ENCODE results near the gene INO80C. TPM values are rescaled to one million over a fixed set of nuclear protein-coding genes. Genes with fewer than 3 reads are reported as not detected.

INO80C gene, protein sequence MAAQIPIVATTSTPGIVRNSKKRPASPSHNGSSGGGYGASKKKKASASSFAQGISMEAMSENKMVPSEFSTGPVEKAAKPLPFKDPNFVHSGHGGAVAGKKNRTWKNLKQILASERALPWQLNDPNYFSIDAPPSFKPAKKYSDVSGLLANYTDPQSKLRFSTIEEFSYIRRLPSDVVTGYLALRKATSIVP
- 32.1 TPM for polyA plus RNA-seq (2013, experiment 1 of 2)
- 32.1 TPM for polyA plus RNA-seq (2013, experiment 2 of 2)

DNA sequence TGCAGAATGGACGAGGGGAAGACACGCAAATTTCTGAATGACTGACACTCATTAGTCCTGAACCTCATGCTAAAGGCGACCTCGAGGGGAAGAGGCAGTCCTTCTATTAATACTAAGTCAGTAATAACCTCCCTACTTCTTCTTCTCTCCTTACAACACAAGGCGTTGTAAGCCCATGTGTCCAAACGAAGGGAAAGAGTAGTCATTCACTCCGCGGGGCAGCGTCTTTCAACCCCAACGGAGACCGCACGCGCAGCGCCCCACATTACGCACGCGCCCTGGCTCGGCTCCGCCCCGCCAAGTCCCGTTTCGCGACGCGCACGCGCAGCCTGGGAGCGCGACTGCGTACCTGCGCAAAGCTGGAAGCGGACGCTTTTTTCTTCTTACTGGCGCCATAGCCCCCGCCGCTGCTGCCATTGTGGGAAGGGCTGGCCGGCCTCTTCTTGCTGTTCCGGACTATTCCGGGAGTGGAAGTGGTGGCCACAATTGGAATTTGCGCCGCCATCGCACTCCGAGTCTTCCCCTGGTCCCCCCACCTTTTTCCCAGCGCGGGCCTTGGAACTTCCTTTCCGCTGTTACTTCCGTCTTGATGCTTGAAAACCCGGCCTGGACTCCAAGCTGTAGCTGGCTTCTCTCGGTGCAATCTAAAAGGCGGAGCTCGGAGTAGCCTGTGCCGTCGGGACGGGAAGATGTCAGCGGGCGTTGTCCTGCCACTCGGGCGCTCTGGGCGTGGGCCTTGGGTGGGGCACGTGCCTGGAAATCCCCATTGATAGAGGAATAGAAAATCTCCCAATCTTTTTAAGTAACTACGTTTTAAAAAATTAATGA lies at the start of gene INO80C:
TSS of gene INO80C (minus strand) at position 591 of the 828 bp plus-strand sequence. CDS start at position 505, 86 bp downstream.
- H3K36me3 ChIP-seq (ENCODE audit: insufficient read depth, low read length) = no peaks in the 10 kb centered on the region
- H3K9me3 ChIP-seq (ENCODE audit: insufficient read depth, low read depth, low read length) = no peaks in the 10 kb centered on the region
- under 1% methylated on average over 59 of the region's 61 CpGs for WGBS
- H3K27ac ChIP-seq (ENCODE audit: low read depth, low read length) = peak within 1 kb of the TSS; percentile 92
- peak within 1 kb of the TSS; percentile 90 for H3K9ac ChIP-seq (ENCODE audit: low read depth, low read length)
- H3K4me3 ChIP-seq (ENCODE audit: low read length) = peak within 1 kb of the TSS; percentile 84
- no peaks in the 10 kb centered on the region for H3K27me3 ChIP-seq (ENCODE audit: insufficient read depth, low read length)
- peaks cover 39% of the 10 kb centered on the region for H3K4me1 ChIP-seq (ENCODE audit: insufficient read depth, low read length)

DNA sequence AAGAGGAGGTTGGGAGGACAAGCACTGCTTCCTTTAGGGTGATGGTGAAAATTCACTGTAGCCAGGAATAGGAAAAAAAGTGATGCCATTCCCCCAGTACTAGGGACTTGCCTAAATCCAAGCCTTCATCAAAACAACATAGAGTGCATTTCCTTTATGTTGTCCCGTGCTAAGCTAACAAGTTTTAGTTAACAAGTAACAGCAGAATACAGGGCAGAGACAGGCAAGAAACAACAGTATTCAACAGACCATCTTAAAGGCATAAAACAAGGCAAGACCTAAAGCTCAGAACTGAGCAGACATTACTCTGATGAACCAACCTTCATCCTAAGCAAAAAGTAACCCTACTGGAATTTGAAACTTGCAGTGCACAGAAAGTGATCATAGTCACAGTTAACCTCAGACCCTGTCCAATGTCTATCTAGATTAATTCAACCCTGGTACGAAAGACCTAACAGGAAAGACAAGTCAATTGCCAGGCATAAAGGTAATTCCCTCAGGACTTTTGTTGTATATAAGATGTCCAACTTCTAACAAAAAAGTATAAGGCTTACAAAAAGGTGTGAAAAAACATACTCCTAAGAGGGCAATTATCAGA lies 49.3 kb upstream of the INO80C start:
- WGBS = 93% methylated on average over 2 of the region's 2 CpGs
- Histone ChIP-seq H3K27ac (ENCODE audit: low read depth, low read length) (no peak overlapping the region), H3K36me3 (ENCODE audit: insufficient read depth, low read length) (no peaks in the 10 kb centered on the region), H3K4me3 (ENCODE audit: low read length) (no peak overlapping the region), H3K4me1 (ENCODE audit: insufficient read depth, low read length) (no peaks in the 10 kb centered on the region), H3K9ac (ENCODE audit: low read depth, low read length) (no peak overlapping the region), H3K9me3 (ENCODE audit: insufficient read depth, low read depth, low read length) (no peaks in the 10 kb centered on the region), H3K27me3 (ENCODE audit: insufficient read depth, low read length) (no peaks in the 10 kb centered on the region)

- H3K27me3 ChIP-seq (ENCODE audit: insufficient read depth, low read length) = no peaks in the 10 kb centered on the region
- no peak overlapping the region for H3K9ac ChIP-seq (ENCODE audit: low read depth, low read length)
- no peak overlapping the region for H3K27ac ChIP-seq (ENCODE audit: low read depth, low read length)
- H3K9me3 ChIP-seq (ENCODE audit: insufficient read depth, low read depth, low read length) = peaks cover 9% of the 10 kb centered on the region; the same call in 1 of the 2 replicates
- H3K4me3 ChIP-seq (ENCODE audit: low read length) = no peak overlapping the region
- no peaks in the 10 kb centered on the region for H3K4me1 ChIP-seq (ENCODE audit: insufficient read depth, low read length)
- no peaks in the 10 kb centered on the region for H3K36me3 ChIP-seq (ENCODE audit: insufficient read depth, low read length)
Measured at GRCh38 chr18:35542356-35542755, 44.6 kb upstream of the INO80C start.

- H3K27ac ChIP-seq (ENCODE audit: low read depth, low read length) = no peak overlapping the region
- H3K9ac ChIP-seq (ENCODE audit: low read depth, low read length) = no peak overlapping the region
- H3K4me3 ChIP-seq (ENCODE audit: low read length) = no peak overlapping the region
- no peaks in the 10 kb centered on the region for H3K27me3 ChIP-seq (ENCODE audit: insufficient read depth, low read length)
- no peaks in the 10 kb centered on the region for H3K36me3 ChIP-seq (ENCODE audit: insufficient read depth, low read length)
- WGBS = 96% methylated on average over 1 of the region's 1 CpG
- H3K9me3 ChIP-seq (ENCODE audit: insufficient read depth, low read depth, low read length) = peaks cover 26% of the 10 kb centered on the region; the same call in 1 of the 2 replicates
- H3K4me1 ChIP-seq (ENCODE audit: insufficient read depth, low read length) = no peaks in the 10 kb centered on the region
Measured at GRCh38 chr18:35535297-35535696, 37.5 kb upstream of the INO80C start.

- H3K4me3 ChIP-seq (ENCODE audit: low read length) = no peak overlapping the region
- H3K9ac ChIP-seq (ENCODE audit: low read depth, low read length) = no peak overlapping the region
- H3K27me3 ChIP-seq (ENCODE audit: insufficient read depth, low read length) = no peaks in the 10 kb centered on the region
- H3K9me3 ChIP-seq (ENCODE audit: insufficient read depth, low read depth, low read length) = peaks cover 23% of the 10 kb centered on the region; the same call in 1 of the 2 replicates
- H3K27ac ChIP-seq (ENCODE audit: low read depth, low read length) = no peak overlapping the region
- H3K36me3 ChIP-seq (ENCODE audit: insufficient read depth, low read length) = no peaks in the 10 kb centered on the region
- 90% methylated on average over 2 of the region's 2 CpGs for WGBS
- H3K4me1 ChIP-seq (ENCODE audit: insufficient read depth, low read length) = no peaks in the 10 kb centered on the region
Measured at GRCh38 chr18:35533916-35534405, 36.2 kb upstream of the INO80C start.

GRCh38 chr18:35528749-35529274 lies 31.1 kb upstream of the INO80C start:
- Histone ChIP-seq H3K4me1 (ENCODE audit: insufficient read depth, low read length) (peaks cover 17% of the 10 kb centered on the region), H3K9ac (ENCODE audit: low read depth, low read length) (no peak overlapping the region), H3K4me3 (ENCODE audit: low read length) (no peak overlapping the region), H3K9me3 (ENCODE audit: insufficient read depth, low read depth, low read length) (peaks cover 14% of the 10 kb centered on the region; the same call in 1 of the 2 replicates), H3K27ac (ENCODE audit: low read depth, low read length) (no peak overlapping the region), H3K27me3 (ENCODE audit: insufficient read depth, low read length) (no peaks in the 10 kb centered on the region), H3K36me3 (ENCODE audit: insufficient read depth, low read length) (no peaks in the 10 kb centered on the region)
- 79% methylated on average over 4 of the region's 4 CpGs for WGBS

DNA sequence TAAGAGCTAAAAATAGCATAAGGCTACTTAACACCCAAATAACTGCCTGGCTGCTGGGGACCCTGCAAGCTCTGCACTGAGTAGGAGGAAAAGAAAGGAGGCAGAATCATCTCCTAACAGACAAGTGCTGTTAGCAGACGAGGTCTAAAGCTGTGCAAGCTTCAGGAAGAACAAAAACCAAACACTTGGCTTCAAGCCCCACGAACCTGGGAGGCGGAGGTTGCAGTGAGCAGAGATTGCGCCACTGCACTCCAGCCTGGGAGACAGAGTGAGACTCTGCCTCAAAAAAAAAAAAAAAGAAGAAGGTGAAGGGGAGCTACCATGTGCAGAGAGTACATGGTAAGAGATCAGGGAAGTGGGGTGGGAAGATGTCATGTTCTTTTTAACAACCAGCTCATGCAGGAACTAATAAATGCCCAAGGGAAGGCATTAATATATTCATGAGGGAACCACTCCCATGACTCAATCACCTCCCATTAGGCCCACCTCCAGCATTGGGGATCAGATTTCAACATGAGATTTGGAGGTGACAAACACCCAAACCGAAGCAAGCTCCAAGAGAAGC lies 28.8 kb upstream of the INO80C start:
- WGBS = 63% methylated on average over 5 of the region's 5 CpGs
- Histone ChIP-seq H3K4me1 (ENCODE audit: insufficient read depth, low read length) (peaks cover 19% of the 10 kb centered on the region), H3K9me3 (ENCODE audit: insufficient read depth, low read depth, low read length) (peaks cover 14% of the 10 kb centered on the region; the same call in 1 of the 2 replicates), H3K27ac (ENCODE audit: low read depth, low read length) (no peak overlapping the region), H3K4me3 (ENCODE audit: low read length) (no peak overlapping the region), H3K36me3 (ENCODE audit: insufficient read depth, low read length) (no peaks in the 10 kb centered on the region), H3K27me3 (ENCODE audit: insufficient read depth, low read length) (no peaks in the 10 kb centered on the region), H3K9ac (ENCODE audit: low read depth, low read length) (no peak overlapping the region)

- Histone ChIP-seq H3K27me3 (ENCODE audit: insufficient read depth, low read length) (no peaks in the 10 kb centered on the region), H3K9ac (ENCODE audit: low read depth, low read length) (no peak overlapping the region), H3K27ac (ENCODE audit: low read depth, low read length) (no peak overlapping the region), H3K4me3 (ENCODE audit: low read length) (no peak overlapping the region), H3K4me1 (ENCODE audit: insufficient read depth, low read length) (peaks cover 19% of the 10 kb centered on the region), H3K9me3 (ENCODE audit: insufficient read depth, low read depth, low read length) (peaks cover 8% of the 10 kb centered on the region; the same call in 1 of the 2 replicates), H3K36me3 (ENCODE audit: insufficient read depth, low read length) (no peaks in the 10 kb centered on the region)
- WGBS = 76% methylated on average over 7 of the region's 9 CpGs
Measured at GRCh38 chr18:35525795-35526494, 28.2 kb upstream of the INO80C start.

DNA sequence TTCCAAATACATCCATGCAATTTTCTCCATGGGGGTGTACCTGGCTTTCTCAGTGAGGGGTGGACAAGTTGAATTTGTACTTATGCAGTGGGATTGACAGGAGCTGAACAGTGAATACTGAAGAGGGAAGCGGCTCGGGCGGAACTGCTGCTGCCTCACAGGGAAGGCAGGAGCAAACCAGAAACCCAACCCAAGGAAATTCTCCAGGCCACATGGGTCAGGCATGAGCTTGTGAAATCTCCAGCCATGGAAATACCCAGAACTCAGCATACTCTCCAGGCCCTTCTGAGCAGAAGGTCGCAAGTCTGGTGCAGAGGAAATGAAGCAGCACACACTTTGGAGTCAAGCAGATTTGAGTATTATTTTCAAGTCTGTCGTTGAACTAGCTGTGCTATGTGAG lies 26.5 kb upstream of the INO80C start:
- H3K4me3 ChIP-seq (ENCODE audit: low read length) = no peak overlapping the region
- H3K27ac ChIP-seq (ENCODE audit: low read depth, low read length) = no peak overlapping the region
- peaks cover 19% of the 10 kb centered on the region for H3K4me1 ChIP-seq (ENCODE audit: insufficient read depth, low read length)
- no peaks in the 10 kb centered on the region for H3K9me3 ChIP-seq (ENCODE audit: insufficient read depth, low read depth, low read length)
- H3K27me3 ChIP-seq (ENCODE audit: insufficient read depth, low read length) = no peaks in the 10 kb centered on the region
- 83% methylated on average over 5 of the region's 5 CpGs for WGBS
- H3K36me3 ChIP-seq (ENCODE audit: insufficient read depth, low read length) = no peaks in the 10 kb centered on the region
- H3K9ac ChIP-seq (ENCODE audit: low read depth, low read length) = no peak overlapping the region

- no peaks in the 10 kb centered on the region for H3K9me3 ChIP-seq (ENCODE audit: insufficient read depth, low read depth, low read length)
- no peak overlapping the region for H3K9ac ChIP-seq (ENCODE audit: low read depth, low read length)
- H3K36me3 ChIP-seq (ENCODE audit: insufficient read depth, low read length) = no peaks in the 10 kb centered on the region
- 94% methylated on average over 2 of the region's 2 CpGs for WGBS
- peaks cover 18% of the 10 kb centered on the region for H3K4me1 ChIP-seq (ENCODE audit: insufficient read depth, low read length)
- H3K27ac ChIP-seq (ENCODE audit: low read depth, low read length) = no peak overlapping the region
- no peak overlapping the region for H3K4me3 ChIP-seq (ENCODE audit: low read length)
- H3K27me3 ChIP-seq (ENCODE audit: insufficient read depth, low read length) = no peaks in the 10 kb centered on the region
Measured at GRCh38 chr18:35522130-35522959, 24.6 kb upstream of the INO80C start.

All from HUES64 (cell line).